Keratinocyte (primary cell): ENCODE data around the gene TUG1. TPM values are rescaled to one million over a fixed set of nuclear protein-coding genes. Genes with fewer than 3 reads are reported as not detected.

Experiments used
- DNase-seq: peaks from one replicate; pipeline ENCODE4 v3.0.0-alpha.2; 2011; ENCODE audit warnings: low read depth, missing footprints, low spot score
- FAIRE-seq: peaks from 2 replicates; lab custom pipeline; 2011; peaks lifted over from hg19 to GRCh38; lab: Jason Lieb, UNC
- H2AFZ ChIP-seq: 2 replicates; pipeline ENCODE4 v1.6.0; 2012; ENCODE audit warnings: low read length, control low read depth, inconsistent platforms; ENCODE audit not compliant: control insufficient read depth
- H3K27ac ChIP-seq: 2 replicates; pipeline ENCODE4 v1.5.1; 2011; ENCODE audit warnings: low read length; ENCODE audit not compliant: control insufficient read depth, insufficient read depth
- H3K27me3 ChIP-seq: 3 replicates; pipeline ENCODE4 v1.6.0; 2011; ENCODE audit warnings: low read length; ENCODE audit not compliant: control insufficient read depth, insufficient read depth; ENCODE audit errors: extremely low read depth
- H3K36me3 ChIP-seq, 2 experiments: 2 replicates in 1 of 2; 3 replicates in 1 of 2; pipeline ENCODE4 v1.5.1; 2011; ENCODE audit warnings: low read length in 2 of 2, mild to moderate bottlenecking in 1 of 2; ENCODE audit not compliant: control insufficient read depth in 2 of 2, insufficient read depth in 2 of 2; ENCODE audit errors: extremely low read depth in 1 of 2
- H3K4me1 ChIP-seq: 3 replicates; pipeline ENCODE4 v1.5.1; 2011; ENCODE audit warnings: low read length; ENCODE audit not compliant: control insufficient read depth, insufficient read depth; ENCODE audit errors: extremely low read depth
- H3K4me2 ChIP-seq: 3 replicates; pipeline ENCODE4 v1.6.0; 2011; ENCODE audit warnings: low read depth, low read length; ENCODE audit not compliant: control insufficient read depth, insufficient read depth; ENCODE audit errors: extremely low read depth
- H3K4me3 ChIP-seq, 3 experiments: fragments of 200-600 bp in 1 of 3; sonication (generic) in 1 of 3; 2 replicates in 2 of 3; 3 replicates in 1 of 3; pipeline ENCODE4 v1.5.1; 2011 to 2016; ENCODE audit warnings: low read length in 3 of 3, mild to moderate bottlenecking in 3 of 3, control low read depth in 2 of 3, inconsistent platforms in 1 of 3, low read depth in 1 of 3, mixed read lengths in 1 of 3, mixed run types in 1 of 3, moderate library complexity in 1 of 3; ENCODE audit not compliant: control insufficient read depth in 2 of 3, insufficient read depth in 2 of 3; ENCODE audit errors: extremely low read depth in 1 of 3
- H3K79me2 ChIP-seq: 2 replicates; pipeline ENCODE4 v1.6.0; 2012; ENCODE audit warnings: low read length; ENCODE audit not compliant: control insufficient read depth, insufficient read depth
- H3K9ac ChIP-seq: 3 replicates; pipeline ENCODE4 v1.6.0; 2011; ENCODE audit warnings: low read length; ENCODE audit not compliant: control insufficient read depth, insufficient read depth; ENCODE audit errors: extremely low read depth
- H3K9me1 ChIP-seq: 3 replicates; pipeline ENCODE4 v1.6.0; 2011; ENCODE audit warnings: low read length; ENCODE audit not compliant: control insufficient read depth, insufficient read depth; ENCODE audit errors: extremely low read depth
- H3K9me3 ChIP-seq: 2 replicates; pipeline ENCODE4 v1.5.1; 2012; ENCODE audit warnings: low read depth, low read length; ENCODE audit not compliant: control insufficient read depth
- H4K20me1 ChIP-seq: 3 replicates; pipeline ENCODE4 v1.6.0; 2011; ENCODE audit warnings: low read length; ENCODE audit not compliant: control insufficient read depth, insufficient read depth; ENCODE audit errors: extremely low read depth
- CTCF ChIP-seq, 3 experiments: IDR thresholded peaks in 1 of 3; conservative IDR thresholded peaks in 1 of 3; optimal IDR thresholded peaks in 1 of 3; 2 replicates in 2 of 3; 3 replicates in 1 of 3; pipeline versions ENCODE3 to v1.5.1; 2011; ENCODE audit warnings: low read length in 3 of 3, mild to moderate bottlenecking in 3 of 3, moderate library complexity in 2 of 3, control low read depth in 1 of 3, inconsistent platforms in 1 of 3; ENCODE audit not compliant: insufficient read depth in 2 of 3; ENCODE audit errors: extremely low read depth in 1 of 3
- EZH2 ChIP-seq: IDR thresholded peaks from one replicate; pipeline ENCODE4 v1.6.1; 2012; ENCODE audit warnings: inconsistent platforms, mild to moderate bottlenecking, low read length, moderate library complexity
- dilution Hi-C: fragments of 300-500 bp; cut with MboI; formaldehyde crosslinking; loops from one replicate; pipeline ENCODE4 v1.7.0; 2020; ENCODE audit warnings: low sequenced_read_pairs; ENCODE audit not compliant: extremely low pct_ligation_motif_present
- polyA plus RNA-seq, 5 experiments: library from polyadenylated mRNA; depleted of rRNA in 3 of 5; stranded (reverse) in 3 of 5; stranded (forward) in 1 of 5; unstranded in 1 of 5; fragments of >200 nt; gene quantifications; 1 replicate in 1 of 5; 2 replicates in 3 of 5; 3 replicates in 1 of 5; pipeline versions ENCODE4 v1.2.1 to v1.2.3, GENCODE V29; 2011 to 2012; ENCODE audit warnings: missing spikeins in 2 of 5, low read depth in 1 of 5, low replicate concordance in 1 of 5

TUG1 gene
- polyA plus RNA-seq, 1 donor (not counting 4 experiments of a cell fraction or from before 2014, with no cell fraction given), result 77.1 TPM

- no peak for FAIRE-seq
- Histone ChIP-seq H2AFZ (no peak overlapping the region), H3K36me3 (peaks cover 18 to 27% of the 10 kb centered on the region in 2 experiments)
Observed at GRCh38 chr22:30925667-30926066, 43.4 kb upstream of the TUG1 start.

GRCh38 chr22:30926706-30927105 is 42.4 kb upstream of the TUG1 start:
- no peaks in the 10 kb centered on the region for H3K9me1 ChIP-seq
- no peaks in the 10 kb centered on the region for H3K79me2 ChIP-seq
- dilution Hi-C loops, result no loop called here
- H3K4me2 ChIP-seq, result no peak overlapping the region
- peaks cover 23 to 31% of the 10 kb centered on the region in 2 experiments for H3K36me3 ChIP-seq
- H3K27me3 ChIP-seq, result no peaks in the 10 kb centered on the region
- no peaks in the 10 kb centered on the region for H3K9me3 ChIP-seq
- no peak overlapping the region for H3K4me3 ChIP-seq
- DNase-seq, result no peak
- no peaks in the 10 kb centered on the region for H3K4me1 ChIP-seq
- TF ChIP-seq EZH2 (no peak), CTCF (optimal IDR thresholded peaks at IDR 0.05 in 1 of 3, IDR thresholded peaks at IDR 0.05 in 1 of 3, conservative IDR thresholded peaks at IDR 0.05 in 1 of 3; ENCODE audit: extremely low read depth in 1 of 3, insufficient read depth in 2 of 3, low read length in 3 of 3) (no peak)
- no peak overlapping the region for H3K27ac ChIP-seq
- no peaks in the 10 kb centered on the region for H4K20me1 ChIP-seq
- no peak overlapping the region for H3K9ac ChIP-seq
- FAIRE-seq, result no peak
- H2AFZ ChIP-seq, result no peak overlapping the region

More at GRCh38 chr22:30925667-30926066, 43.4 kb upstream of the TUG1 start:
- Histone ChIP-seq H3K4me2 (no peak overlapping the region), H3K27ac (no peak overlapping the region), H3K9me3 (no peaks in the 10 kb centered on the region), H3K9ac (no peak overlapping the region), H3K9me1 (no peaks in the 10 kb centered on the region), H3K27me3 (no peaks in the 10 kb centered on the region), H3K79me2 (no peaks in the 10 kb centered on the region), H3K4me3 (no peak overlapping the region), H3K4me1 (peaks cover 4% of the 10 kb centered on the region), H4K20me1 (no peaks in the 10 kb centered on the region)
- DNase-seq, result no peak
- TF ChIP-seq CTCF (optimal IDR thresholded peaks at IDR 0.05 in 1 of 3, IDR thresholded peaks at IDR 0.05 in 1 of 3, conservative IDR thresholded peaks at IDR 0.05 in 1 of 3; ENCODE audit: extremely low read depth in 1 of 3, insufficient read depth in 2 of 3, low read length in 3 of 3), result no peak
- TF ChIP-seq EZH2, result no peak
- dilution Hi-C loops, result no loop called here
